Hematopoietic multipotent progenitor cell treated with erythropoietin and hydrocortisone succinate and interleukin-3 and kit ligand, for 17 days (in vitro differentiated cells): ENCODE measurements around the gene SLC6A19.

ENCODE experiments used
- DNase-seq: peaks from one replicate; pipeline ENCODE4 v3.0.0-alpha.2; 2015; ENCODE audit warnings: low spot score

The SLC6A19 gene

DNA sequence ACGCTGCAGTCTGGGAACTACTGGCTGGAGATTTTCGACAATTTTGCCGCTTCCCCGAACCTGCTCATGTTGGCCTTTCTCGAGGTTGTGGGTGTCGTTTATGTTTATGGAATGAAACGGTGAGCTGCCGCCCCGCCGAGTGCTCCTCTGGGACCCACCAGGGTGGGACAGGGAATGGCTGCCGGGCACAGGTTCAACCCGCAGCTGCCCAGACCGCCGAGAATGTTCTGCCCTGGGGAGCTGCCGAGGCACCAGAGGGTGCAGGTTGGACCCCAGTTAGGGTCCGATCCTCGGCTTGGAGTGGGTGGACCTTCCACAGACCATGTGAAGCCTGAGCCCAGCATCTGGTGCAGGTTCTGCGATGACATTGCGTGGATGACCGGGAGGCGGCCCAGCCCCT, 42.9 kb downstream of the SLC6A19 start:
- no peak for DNase-seq

DNA sequence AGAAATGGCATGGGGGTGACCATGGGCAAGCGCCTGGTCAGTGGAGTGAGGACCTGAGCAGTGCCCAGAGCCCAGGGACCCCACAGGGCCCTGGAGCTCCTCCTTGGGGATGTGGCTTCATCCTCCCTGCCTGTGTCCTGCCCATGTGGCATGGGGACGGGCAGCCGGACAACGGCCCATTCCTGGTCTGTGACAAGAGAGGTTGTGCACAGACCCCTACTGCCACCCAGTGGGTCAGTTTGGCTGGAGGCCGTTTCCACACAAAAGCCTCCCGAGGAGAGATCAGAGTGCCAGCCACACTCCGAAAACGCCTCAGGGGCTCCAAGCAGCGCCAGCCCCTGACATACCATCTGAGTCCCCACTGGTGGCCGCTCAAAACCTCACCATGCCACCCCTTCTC, 43.6 kb downstream of the SLC6A19 start:
- no peak for DNase-seq

DNA sequence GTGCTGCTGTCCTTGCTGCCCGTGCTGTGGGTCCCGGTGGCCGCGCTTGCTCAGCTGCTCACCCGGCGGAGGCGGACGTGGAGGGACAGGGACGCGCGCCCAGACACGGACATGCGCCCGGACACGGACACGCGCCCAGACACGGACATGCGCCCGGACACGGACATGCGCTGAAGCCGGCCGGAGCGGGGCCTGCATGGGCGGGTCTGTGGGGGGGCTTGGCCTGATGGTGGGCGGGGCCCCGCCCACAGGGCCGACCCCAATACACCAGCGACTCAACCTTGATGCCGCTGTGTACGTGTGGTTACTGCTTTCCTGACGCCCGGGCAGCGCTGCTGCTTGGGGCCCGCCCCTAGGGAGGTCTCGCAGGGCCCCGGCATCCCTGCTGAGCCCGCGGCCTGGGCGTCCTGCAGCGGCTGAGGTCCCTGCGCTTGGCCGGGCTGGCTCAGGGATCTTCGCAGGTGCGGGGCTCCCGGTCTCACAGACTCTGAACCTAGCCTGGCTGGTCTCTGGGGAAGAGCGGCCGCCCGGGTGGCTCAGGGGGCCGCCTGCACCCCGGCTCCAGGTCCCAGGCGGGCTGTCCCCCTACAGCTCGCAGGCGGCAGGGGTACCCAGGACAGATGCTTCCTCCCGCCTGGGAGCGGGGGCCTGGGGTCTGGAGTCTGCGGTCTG, 44.6 kb downstream of the SLC6A19 start:
- DNase-seq = no peak

DNA sequence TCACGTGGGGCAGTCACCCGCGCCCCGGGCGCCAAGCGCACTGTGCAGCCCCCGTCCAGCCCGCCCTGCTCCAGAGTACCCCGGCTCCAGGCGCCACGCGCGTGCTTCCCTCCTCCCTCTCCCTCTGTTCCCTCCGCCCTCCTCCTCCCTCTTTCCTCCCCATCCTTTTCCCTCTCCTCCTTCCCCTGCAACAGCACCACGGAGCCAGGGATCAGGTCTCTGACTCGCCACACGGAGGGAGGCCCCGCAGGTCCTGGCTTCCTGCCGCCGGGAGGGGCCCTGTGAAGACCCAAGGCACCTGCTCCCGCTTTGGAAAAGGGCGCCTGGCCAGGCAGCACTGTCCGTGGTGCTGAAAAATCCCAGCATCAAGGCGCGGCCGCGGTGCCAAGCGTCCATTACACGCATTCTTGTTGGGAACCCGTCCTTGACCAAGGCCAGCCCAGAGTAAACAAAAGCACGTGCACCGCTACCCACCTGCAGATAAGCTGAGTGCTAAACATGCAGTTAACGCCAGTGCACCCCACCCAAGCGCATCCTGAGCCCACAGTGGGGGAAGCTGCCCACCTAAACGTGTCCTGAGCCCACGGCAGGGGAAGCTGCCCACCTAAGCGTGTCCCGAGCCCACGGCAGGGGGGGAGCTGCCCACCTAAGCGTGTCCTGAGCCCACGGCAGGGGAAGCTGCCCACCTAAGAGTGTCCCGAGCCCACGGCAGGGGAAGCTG, 45.5 kb downstream of the SLC6A19 start:
- no peak for DNase-seq

DNA sequence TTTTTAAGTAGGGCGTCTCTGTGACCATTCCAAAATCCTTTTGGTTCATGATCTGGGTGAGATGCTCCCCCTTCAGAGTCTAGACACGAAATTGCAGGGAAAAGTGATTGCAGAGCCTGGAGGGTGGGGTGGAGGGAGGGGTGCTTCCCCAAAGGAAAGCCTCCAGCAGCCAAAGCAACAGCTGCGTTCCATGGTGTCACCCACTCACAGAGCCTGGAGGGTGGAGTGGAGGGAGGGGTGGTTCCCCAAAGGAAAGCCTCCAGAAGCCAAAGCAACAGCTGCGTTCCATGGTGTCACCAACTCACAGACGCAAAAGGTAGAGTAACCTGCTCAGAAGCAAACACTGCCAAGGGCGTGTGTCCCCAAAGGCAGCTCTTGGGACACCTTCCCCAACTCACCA, 46.4 kb downstream of the SLC6A19 start:
- DNase-seq = no peak

DNA sequence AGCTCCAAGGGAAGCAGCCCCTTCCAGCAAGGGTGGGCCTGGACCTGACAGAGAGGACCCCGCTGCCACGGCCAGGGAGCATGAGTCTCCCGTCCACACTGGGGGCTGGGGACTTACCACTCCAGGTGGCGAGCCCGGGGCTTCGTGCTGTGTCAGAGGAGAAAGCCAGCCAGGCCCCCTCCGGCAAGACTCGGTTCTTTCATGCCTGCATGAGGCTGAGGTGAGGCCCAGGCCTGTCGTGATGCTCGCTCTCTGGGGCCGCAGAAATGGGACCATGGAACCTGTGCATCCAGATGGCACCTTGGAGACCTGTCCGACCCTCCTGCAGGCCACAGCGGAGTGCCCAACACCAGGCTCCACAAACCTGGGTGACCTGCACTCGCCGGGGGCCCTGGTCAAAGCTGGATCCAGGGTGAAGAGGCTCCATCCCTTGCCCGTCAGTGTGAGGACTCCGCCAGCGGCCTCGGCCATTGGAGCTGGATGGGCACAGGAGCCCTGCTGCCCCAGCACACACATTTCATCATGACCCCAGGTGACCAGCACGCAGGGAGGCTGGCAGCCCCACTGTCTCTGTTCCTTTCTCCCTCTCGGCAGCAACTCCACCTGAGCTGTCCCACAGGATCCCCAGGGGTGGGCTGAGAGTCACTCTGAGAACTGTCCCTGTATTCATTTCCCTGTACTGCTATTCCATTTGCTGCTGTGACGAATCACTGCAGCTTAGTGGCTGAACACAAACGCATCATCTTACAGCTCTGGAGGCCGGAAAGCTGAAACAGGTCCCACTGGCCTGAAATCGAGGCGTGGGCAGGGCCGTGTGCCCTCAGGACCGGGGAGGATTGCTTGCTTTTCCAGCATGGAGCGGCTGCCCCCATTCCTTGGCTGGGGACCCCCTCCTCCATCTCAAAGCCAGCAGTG, 48.2 kb downstream of the SLC6A19 start:
- DNase-seq = no peak

DNA sequence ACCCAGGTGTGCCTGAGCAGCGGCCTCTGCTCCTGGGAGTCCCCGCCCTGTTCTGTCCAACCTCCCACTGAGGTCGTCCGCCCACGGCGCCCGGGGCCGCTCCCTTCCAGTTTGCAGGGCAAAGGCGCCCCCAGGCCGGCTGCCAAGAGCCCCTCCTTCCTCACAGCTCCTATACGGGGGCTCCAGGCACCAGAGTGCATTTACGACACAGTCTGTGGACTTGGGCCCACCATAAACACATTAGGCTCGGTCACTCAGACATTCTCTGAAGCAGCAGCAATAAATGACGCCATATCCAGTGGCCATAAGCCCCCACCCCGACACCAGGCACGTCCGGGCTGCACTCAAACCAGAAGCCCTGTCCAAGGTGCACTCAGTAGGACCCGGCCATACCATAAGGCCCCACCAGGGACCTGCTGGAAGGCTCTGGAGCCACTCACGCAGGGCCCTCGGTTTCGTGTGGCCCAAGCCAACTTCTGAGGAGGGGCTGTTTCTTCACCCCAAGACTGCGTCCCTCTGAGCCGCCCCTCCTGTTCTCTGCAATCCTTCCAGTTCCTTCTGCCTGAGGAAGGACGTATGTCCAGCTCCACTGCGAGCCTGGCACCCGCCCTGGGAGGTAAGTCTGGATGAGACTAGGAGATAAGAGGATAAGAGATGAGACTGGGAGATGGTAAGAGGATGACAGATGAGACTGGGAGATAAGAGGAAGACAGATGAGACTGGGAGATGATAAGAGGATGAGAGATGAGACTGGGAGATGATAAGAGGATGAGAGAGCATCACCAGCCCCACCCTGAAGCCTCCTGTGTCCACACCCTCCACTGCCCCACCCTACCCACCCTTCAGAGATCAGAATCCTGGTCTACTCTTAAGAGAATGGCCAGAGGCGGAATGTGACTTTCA, 50.5 kb downstream of the SLC6A19 start:
- no peak for DNase-seq

DNA sequence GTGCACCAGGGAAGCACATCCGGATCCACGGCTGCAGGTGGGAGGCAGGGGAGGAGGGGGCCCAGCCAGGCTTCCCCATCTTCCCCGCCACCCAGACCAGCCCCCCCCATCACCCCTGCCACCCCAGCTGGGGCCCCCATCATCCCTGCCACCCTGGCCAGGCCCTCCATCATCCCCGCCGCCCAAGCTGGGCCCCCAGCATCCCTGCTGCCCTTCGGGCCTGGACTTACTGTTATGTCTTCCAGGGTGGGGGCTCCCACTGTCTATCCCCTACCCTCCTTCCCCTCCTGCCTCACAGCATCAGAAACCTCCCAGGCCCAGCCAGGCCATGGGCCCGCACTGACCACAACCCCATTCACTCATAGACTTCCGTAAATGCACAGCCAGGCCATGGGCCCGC, 51.3 kb downstream of the SLC6A19 start:
- DNase-seq = no peak

DNA sequence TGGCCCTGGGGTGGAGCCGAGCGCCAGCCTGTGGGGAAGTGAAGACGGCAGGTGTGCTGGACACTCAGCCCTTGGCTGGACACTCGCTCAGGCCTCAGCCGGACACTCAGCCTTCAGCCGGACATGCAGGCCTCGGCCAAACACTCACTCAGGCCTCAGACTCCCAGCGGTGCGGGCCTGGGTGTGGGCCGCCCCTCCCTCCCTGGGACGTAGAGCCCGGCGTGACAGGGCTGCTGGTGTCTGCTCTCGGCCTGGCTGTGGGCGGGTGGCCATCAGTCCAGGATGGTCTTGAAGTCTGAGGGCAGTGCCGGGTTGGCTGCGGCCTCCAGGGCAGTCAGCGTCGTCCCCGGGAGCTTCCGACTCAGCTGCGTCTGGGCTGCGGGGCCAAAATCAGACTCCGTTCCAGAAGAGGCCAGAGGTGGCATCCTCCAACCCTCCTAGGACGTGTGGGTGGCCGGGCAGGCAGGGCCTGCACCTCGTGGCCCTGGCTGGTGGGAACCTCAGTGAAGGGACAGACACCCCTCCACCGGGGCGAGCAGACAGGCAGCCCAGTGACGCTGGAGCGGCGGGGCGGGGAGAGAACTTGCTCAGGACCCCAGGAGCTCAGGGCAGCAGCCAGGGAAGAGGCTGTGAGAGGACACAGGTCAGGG, 52.2 kb downstream of the SLC6A19 start:
- no peak for DNase-seq

DNA sequence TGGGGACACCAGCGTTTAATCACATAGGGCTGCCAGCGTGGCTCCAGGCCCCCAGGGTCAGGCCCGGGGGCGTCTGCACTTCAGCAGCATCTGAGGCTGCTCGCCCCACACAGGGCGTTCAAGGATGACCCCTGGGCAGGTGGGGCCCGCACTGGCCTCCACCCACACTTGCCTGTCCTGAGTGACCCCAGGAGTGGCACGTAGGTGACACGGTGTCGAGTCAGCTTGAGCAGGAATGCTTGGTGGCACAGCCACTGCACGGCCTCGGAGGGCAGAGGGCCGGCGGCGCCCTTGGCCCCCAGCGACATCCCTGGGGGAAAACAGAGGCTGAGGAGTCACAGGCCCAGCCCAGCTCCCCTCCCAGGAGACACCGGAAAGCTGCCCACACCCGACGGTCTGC, 52.8 kb downstream of the SLC6A19 start:
- no peak for DNase-seq

DNA sequence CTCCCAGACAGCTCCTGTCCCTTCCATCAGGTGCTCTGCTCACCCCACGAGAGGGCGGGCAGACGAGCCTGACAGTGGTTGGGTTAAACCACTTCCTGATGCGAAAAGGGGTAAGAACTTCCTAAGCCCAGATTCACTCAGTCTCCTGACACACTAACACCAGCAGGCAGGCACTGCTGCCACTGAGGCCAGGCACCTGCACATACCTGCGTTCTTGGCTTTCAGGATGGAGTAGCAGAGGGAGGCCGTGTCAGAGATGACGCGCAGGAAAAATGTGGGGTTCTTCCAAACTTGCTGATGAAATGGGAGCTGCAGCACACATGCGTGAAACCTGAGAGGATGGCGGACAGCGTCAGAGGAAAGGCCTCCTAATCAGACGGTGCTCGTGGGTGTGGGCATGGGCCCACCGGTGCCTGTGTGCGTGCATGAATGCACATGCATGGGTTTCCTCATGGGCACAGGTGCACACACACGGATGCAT, 53.7 kb downstream of the SLC6A19 start:
- no peak for DNase-seq

DNA sequence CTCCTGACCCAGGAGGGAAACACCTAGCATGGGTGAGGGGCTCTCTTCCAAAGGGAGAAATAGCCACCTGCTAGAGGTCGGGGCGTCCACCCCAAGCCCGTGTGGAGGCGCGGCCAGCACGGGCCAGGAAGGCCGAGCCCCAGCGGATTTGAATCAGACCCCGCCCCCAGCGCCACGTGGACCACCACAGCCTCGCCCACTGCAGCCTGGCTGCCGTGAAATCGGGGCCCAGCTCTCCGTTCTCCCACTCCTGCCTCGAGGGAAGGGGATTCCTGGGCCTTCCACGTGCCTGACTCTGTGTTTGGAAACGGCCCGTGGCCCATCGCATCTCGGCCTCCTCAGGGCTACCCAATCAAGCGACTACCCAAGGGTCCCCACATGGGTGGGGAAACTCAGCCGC, 55.4 kb downstream of the SLC6A19 start:
- no peak for DNase-seq

DNA sequence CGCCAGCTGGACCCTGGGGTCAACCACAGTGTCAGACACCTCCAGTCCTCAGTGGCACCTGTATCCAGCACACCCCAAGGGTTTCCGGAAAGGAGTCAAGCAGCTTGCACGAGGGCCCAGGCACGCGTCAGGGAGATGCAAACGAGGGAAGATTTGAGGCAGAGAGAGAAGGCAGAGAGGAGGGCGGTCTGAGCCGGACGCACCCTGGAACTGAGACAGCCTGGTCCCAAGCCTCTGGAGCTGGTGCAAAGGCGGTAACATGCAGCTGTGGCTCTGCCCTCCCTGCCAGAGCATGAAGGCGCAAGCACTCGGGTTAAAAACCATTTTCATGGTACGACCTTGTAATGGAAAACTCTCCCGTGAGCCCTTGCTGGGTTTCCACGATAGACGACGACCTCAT, 56.0 kb downstream of the SLC6A19 start:
- DNase-seq = no peak

DNA sequence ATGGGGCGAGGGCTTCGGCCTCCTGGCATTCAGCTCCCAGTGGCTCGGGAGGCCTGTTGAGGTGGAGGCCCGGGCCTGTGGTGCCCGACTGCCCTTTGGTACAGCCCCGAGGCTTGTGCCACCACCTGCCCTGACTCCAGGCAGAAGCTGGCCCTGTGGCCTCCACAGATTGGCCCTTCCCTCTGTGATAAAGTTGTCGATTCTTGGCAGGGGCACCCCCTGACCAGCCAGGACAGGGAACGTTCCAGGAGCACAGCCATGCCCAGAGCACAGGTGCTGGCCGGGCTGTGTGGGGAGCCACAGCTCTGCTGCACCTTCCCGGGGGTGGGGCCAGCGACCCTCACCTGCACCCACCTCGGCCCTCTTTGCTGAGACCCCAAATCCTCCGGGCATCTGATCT, 56.4 kb downstream of the SLC6A19 start:
- DNase-seq = no peak

DNA sequence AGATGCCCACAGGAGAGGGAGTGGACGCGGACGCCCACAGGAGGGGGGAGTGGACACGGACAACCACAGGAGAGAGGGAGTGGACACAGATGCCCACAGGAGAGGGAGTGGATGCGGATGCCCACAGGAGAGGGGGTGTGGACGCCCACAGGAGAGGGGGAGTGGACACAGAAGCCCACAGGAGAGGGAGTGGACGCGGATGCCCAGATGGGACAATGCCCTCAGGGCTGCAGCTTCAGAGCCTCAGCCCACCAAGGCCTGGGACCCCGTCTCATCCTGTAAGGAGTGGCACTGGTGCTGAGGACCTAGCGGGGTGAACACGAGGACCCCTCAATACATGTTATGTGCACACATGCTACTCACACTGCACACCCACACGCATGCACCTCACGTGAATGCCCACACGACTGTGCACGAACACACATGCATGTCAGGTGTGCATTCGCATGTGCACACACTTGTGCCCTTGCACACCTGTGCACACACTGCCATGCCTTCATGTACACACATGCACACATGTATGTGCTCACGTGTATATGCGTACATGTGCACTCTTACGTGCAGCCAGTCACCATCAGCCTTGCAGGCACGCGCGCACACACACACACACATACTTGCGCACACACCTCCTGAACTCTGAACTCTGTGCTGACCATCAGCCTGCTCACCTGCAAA, 58.5 kb downstream of the SLC6A19 start:
- no peak for DNase-seq

DNA sequence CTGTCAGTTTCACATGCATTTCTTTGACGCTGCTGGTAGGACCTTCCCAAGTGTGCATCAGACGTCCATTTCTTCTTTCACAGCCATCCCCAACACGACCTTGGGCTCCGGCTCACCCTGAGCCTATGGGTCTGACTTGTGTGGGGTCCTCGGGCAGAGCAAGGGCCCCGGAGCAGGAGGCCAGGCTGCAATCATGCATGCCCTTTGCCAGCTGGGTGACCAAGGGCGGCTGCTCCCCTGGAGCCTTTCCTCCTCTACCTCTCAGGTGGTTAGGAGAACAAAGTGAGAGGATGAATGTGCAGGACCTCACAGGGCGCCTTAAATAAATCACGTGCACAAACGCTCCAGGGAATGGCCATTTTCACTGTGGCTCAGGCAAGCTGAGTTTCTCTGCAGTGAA, 60.2 kb downstream of the SLC6A19 start:
- DNase-seq = no peak

DNA sequence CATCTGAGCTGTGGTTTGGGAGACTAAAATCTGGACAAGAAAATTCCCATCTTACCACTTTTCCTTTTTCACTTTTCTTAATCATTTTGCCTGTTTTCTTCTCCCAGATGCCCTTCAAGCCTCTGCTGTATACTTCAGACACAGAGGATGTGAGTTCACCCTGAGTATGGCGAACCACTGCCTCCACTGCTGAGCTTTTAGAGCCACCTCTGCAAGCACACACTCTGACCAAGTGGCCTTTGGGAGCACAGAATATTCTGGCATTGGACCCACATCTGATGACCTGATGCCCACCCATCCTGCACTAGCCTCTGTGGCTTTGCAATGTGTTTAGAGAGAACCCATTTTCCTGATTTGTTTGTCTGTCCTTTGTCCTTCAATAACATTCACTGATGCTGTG, 61.0 kb downstream of the SLC6A19 start:
- no peak for DNase-seq

DNA sequence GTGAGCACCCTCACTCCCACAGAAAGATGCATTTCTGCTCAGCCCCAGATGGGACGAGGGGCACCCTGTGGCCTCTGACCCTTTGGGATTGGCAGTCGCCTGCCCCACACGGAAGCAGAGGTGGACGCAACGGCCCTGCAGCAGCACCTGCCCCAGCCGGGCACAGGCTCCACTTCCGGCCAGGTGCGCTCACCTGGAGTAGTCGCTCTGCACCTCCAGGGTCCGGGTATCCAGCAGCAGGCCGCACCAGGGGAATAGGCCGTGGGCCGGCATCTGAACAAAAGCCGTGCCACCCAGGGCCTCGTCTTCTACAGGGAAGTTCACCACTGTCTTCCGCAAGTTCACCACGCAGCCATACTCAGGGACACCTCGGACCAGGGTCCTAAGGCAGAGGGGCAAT, 62.8 kb downstream of the SLC6A19 start:
- no peak for DNase-seq

DNA sequence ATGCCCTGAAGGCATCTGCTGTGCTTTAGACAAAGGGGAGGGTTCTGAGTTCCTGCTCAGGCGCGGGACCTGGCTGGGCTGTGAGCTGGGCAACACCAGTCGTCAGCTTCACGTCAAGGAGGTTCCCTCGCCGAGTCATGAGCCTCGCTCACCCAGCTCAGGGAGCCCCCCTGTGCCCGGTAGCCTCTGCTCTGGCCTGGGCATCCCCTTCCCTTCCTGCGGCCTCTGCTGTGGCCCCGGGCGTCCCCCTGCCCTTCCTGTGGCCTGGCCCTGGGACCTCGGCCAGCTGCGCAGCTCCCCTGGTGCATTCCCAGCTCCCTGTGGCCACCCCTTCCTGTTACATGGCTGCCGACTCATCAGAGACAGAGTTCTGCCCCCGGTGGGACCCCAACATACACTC, 63.6 kb downstream of the SLC6A19 start:
- no peak for DNase-seq
